SK-N-SH (cell line): Measurements from ENCODE around the gene CCDC78. TPM values are rescaled to one million over a fixed set of nuclear protein-coding genes. Genes with fewer than 3 reads are reported as not detected.

Source experiments
- CTCF ChIA-PET: fragments of 300-600, 350-600 bp; formaldehyde crosslinking; extraction: SDS; loops from one replicate; lab custom pipeline; 2021; lab: Yijun Ruan, JAX
- POLR2A ChIA-PET: fragments of 350-600 bp; sonication (Branson Sonifier 250); formaldehyde crosslinking; extraction: SDS; loops from one replicate; lab custom pipeline; 2020; ENCODE audit warnings: antibody characterized with exemption, inconsistent platforms; lab: Yijun Ruan, JAX
- DNase-seq: peaks from one replicate; pipeline ENCODE4 v3.0.0; 2012
- H2AFZ ChIP-seq: fragments of 200-600 bp; sonication (generic); 2 replicates; pipeline ENCODE4 v1.8.1; 2016; ENCODE audit warnings: antibody characterized with exemption, mild to moderate bottlenecking, low read depth
- H3F3A ChIP-seq: fragments of 200-600 bp; sonication (generic); replicated peaks from 2 replicates; pipeline ENCODE3; 2016; ENCODE audit warnings: antibody characterized with exemption, mild to moderate bottlenecking; ENCODE audit not compliant: insufficient read depth
- H3K27ac ChIP-seq, 2 experiments: fragments of 200-500 bp in 1 of 2; fragments of 200-600 bp in 1 of 2; sonication (Bioruptor generic) in 1 of 2; sonication (generic), shearing (Covaris generic) in 1 of 2; 2 replicates each; pipeline versions ENCODE4 v1.5.1 to v1.6.1; 2014 to 2016; ENCODE audit warnings: low read depth in 2 of 2, inconsistent platforms in 1 of 2, low read length in 1 of 2, mild to moderate bottlenecking in 1 of 2, mixed read lengths in 1 of 2
- H3K27me3 ChIP-seq: fragments of 200-600 bp; sonication (generic), shearing (Covaris generic); 2 replicates; pipeline ENCODE4 v1.6.1; 2016; ENCODE audit warnings: mixed run types; ENCODE audit not compliant: insufficient read depth
- H3K36me3 ChIP-seq, 2 experiments: fragments of 200-500 bp in 1 of 2; fragments of 200-600 bp in 1 of 2; sonication (Bioruptor generic) in 1 of 2; sonication (generic) in 1 of 2; replicated peaks in 1 of 2; 2 replicates each; pipeline versions ENCODE3 to v1.5.1; 2014 to 2016; ENCODE audit warnings: low read length in 1 of 2, mild to moderate bottlenecking in 1 of 2; ENCODE audit not compliant: insufficient read depth in 2 of 2, control insufficient read depth in 1 of 2
- H3K4me1 ChIP-seq, 2 experiments: fragments of 200-500 bp in 1 of 2; fragments of 200-600 bp in 1 of 2; sonication (Bioruptor generic) in 1 of 2; sonication (generic), shearing (Covaris generic) in 1 of 2; 2 replicates each; pipeline versions ENCODE4 v1.5.1 to v1.6.1; 2014 to 2016; ENCODE audit warnings: low read depth in 1 of 2, low read length in 1 of 2, mixed run types in 1 of 2; ENCODE audit not compliant: insufficient read depth in 2 of 2, control insufficient read depth in 1 of 2
- H3K4me2 ChIP-seq: fragments of 200-600 bp; sonication (generic), shearing (Covaris generic); 2 replicates; pipeline ENCODE4 v1.6.1; 2017; ENCODE audit warnings: mixed run types
- H3K4me3 ChIP-seq, 2 experiments: fragments of 200-500 bp in 1 of 2; fragments of 200-600 bp in 1 of 2; sonication (Bioruptor generic) in 1 of 2; sonication (generic), shearing (Covaris generic) in 1 of 2; 2 replicates each; pipeline versions ENCODE4 v1.5.1 to v1.8.1; 2014 to 2016; ENCODE audit warnings: low read depth in 2 of 2, inconsistent platforms in 1 of 2, low read length in 1 of 2, mild to moderate bottlenecking in 1 of 2, mixed read lengths in 1 of 2, moderate library complexity in 1 of 2
- H3K79me2 ChIP-seq: fragments of 200-600 bp; sonication (generic); 2 replicates; pipeline ENCODE4 v1.8.1; 2017; ENCODE audit warnings: mild to moderate bottlenecking; ENCODE audit not compliant: insufficient read depth
- H3K9ac ChIP-seq: fragments of 200-600 bp; sonication (generic); 2 replicates; pipeline ENCODE4 v1.6.1; 2017; ENCODE audit warnings: mixed run types
- H3K9me2 ChIP-seq: fragments of 200-600 bp; sonication (generic); 2 replicates; pipeline ENCODE4 v1.6.1; 2017; ENCODE audit warnings: mixed run types
- H3K9me3 ChIP-seq: fragments of 200-600 bp; sonication (generic); 2 replicates; pipeline ENCODE4 v1.6.1; 2017; ENCODE audit warnings: mixed run types, mild to moderate bottlenecking, moderate library complexity
- H4K20me1 ChIP-seq: fragments of 200-600 bp; sonication (generic); 2 replicates; pipeline ENCODE4 v1.6.1; 2017; ENCODE audit warnings: mild to moderate bottlenecking, mixed run types; ENCODE audit not compliant: insufficient read depth
- NRF1 ChIP-seq: IDR thresholded peaks from 2 replicates; pipeline ENCODE4 v1.6.1; 2012; ENCODE audit warnings: low read depth, mild to moderate bottlenecking, low read length
- REST ChIP-seq: IDR thresholded peaks from 2 replicates; pipeline ENCODE4 v1.6.1; 2012; ENCODE audit warnings: mild to moderate bottlenecking, low read depth, low read length, moderate library complexity
- ZBTB33 ChIP-seq: IDR thresholded peaks from 2 replicates; pipeline ENCODE4 v1.4.0; 2012; ENCODE audit warnings: low read depth, borderline replicate concordance
- WGBS: methylation state at CpG from one replicate; pipeline ENCODE4 v1.1.6; 2017; ENCODE audit warnings: low lambda C conversion rate; 5-methylcytosine and 5-hydroxymethylcytosine counted together
- polyA plus RNA-seq, 3 experiments: library from polyadenylated mRNA; depleted of rRNA; stranded (reverse); fragments of >200 nt; gene quantifications; 2 replicates each; pipeline ENCODE4 v1.2.3, GENCODE V29; 2012
- TF ChIP-seq, protein P1 (sequence below): IDR thresholded peaks from 2 replicates; pipeline ENCODE4 v1.4.0; 2012; ENCODE audit warnings: low read depth, borderline replicate concordance
- TF ChIP-seq, protein P2 (sequence below): IDR thresholded peaks from 2 replicates; pipeline ENCODE4; 2012

The CCDC78 gene
- polyA plus RNA-seq (2012; rRNA removed) = 15.4 and 18.8 TPM in 2 replicates
- polyA plus RNA-seq (2012; cell fraction: cytosol; rRNA removed) = 1.4 and 2.8 TPM in 2 replicates
- 160 and 164 TPM in 2 replicates for polyA plus RNA-seq (2012; cell fraction: nucleus; rRNA removed)

DNA sequence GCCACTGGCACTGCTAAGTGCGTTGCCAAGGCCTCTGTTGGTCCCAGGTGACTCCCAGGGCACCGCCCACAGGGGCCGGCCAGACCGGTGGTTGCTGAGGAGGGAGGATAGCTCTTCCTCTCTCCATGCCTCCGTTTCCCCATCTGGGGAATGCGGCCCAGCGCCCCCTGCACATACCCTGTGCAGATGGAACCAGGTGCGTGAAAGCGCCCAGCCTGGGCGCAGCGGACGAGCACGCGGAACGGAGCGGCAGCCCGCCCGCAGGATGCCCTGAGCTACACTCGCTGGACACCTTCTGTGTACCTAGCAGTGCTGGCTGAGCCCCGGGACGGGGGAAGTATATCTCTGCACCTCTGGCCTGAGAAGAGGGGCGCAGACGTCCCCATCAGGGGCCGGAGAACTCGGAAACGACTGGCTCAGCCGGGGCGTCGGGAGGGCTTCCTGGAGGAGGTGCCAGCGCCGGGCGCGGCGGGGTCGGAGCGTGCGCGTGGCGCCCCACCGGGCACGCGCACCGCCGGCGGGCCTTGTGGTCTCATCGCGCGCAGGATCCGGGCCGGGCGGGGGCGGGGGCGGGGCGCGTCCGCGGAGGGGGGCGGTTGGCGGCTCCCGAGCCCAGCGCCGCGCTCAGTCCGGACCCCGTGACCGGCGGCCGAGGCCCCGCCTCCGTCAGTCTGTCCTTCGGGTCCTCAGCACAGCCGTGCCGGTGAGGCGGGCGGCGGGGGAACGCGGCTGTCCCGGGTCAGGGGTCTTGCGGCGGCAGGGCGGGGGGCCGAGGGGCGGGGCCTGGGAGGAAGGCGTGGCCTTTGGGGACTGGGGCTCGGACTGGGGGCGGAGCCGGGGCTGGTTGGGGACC, at the start of gene CCDC78, which contains the start of gene HAGHL:
CCDC78 (minus strand) TSS at position 6 of the 853 bp plus-strand sequence. CDS start 76 bp downstream, outside the sequence.
HAGHL (plus strand) TSS at position 669 of the 853 bp plus-strand sequence. CDS start 404 bp downstream, outside the sequence.
- Histone ChIP-seq H3K27me3 (no peaks in the 10 kb centered on the region), H3K4me2 (peak within 1 kb of the TSS; percentile 99), H2AFZ (no peak within 1 kb of the TSS), H3K4me3 (peak within 1 kb of the TSS; percentile 78 to 82), H3F3A (peaks cover 17% of the 10 kb centered on the region), H4K20me1 (0 out of 2 replicates have a peak, but pooled peaks cover 13% of the 10 kb centered on the region), H3K4me1 (peaks cover 3 to 25% of the 10 kb centered on the region in 2 experiments; a peak in 2 of 4 replicates), H3K9ac (peak within 1 kb of the TSS; percentile 69), H3K9me3 (no peaks in the 10 kb centered on the region), H3K79me2 (no peaks in the 10 kb centered on the region; the same call in 1 of the 2 replicates), H3K27ac (peak within 1 kb of the TSS in 1 of 2 experiments; percentile 84; a peak in 2 of 4 replicates), H3K9me2 (no peaks in the 10 kb centered on the region), H3K36me3 (peaks cover 0 to 5% of the 10 kb centered on the region in 2 experiments)
- WGBS = 66% methylated on average over 18 of the region's 88 CpGs
- DNase-seq = peak; percentile 94
- ChIA-PET POLR2A (interaction anchor here (2.6 kb wide), 1 partner anchor 10 kb away, joined by 13 read pairs; the partner anchor contains the start of gene METRN), CTCF (interaction anchor here (0.9 to 20.3 kb wide), 6 partner anchors 13 to 59 kb away, joined by 3 to 358 read pairs (median 4); partner anchors contain the start of genes ANTKMT, CIAO3, FBXL16 and METRN)
- TF ChIP-seq, protein P1, sequence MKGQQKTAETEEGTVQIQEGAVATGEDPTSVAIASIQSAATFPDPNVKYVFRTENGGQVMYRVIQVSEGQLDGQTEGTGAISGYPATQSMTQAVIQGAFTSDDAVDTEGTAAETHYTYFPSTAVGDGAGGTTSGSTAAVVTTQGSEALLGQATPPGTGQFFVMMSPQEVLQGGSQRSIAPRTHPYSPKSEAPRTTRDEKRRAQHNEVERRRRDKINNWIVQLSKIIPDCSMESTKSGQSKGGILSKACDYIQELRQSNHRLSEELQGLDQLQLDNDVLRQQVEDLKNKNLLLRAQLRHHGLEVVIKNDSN = peak; percentile 55; the same call in 1 of the 2 replicates
- TF ChIP-seq NRF1 (peak; percentile 31; the same call in 1 of the 2 replicates), REST (peak; percentile 32; the same call in 1 of the 2 replicates), ZBTB33 (no peak)
- TF ChIP-seq, protein P2, sequence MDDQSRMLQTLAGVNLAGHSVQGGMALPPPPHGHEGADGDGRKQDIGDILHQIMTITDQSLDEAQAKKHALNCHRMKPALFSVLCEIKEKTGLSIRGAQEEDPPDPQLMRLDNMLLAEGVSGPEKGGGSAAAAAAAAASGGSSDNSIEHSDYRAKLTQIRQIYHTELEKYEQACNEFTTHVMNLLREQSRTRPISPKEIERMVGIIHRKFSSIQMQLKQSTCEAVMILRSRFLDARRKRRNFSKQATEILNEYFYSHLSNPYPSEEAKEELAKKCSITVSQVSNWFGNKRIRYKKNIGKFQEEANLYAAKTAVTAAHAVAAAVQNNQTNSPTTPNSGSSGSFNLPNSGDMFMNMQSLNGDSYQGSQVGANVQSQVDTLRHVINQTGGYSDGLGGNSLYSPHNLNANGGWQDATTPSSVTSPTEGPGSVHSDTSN = peak; percentile 10; the same call in 1 of the 2 replicates
